ENCODE data around the gene UBXN7. TPM values are rescaled to one million over a fixed set of nuclear protein-coding genes. Genes with fewer than 3 reads are reported as not detected.
"Not testable (repeated sequence)": the region's sequence is repeated elsewhere in the genome, so short reads cannot be mapped to it uniquely, and the experiment has no call there.

UBXN7 gene
- total RNA-seq, 3 donors from 2014 or later, result 33.7 to 35.2 (median 34.7) TPM

GRCh38 chr3:196332168-196332567 lies 100.1 kb downstream of the UBXN7 start:
- H3K4me1 Mint-ChIP-seq (ENCODE audit: low read depth), result no peaks in the 10 kb centered on the region

GRCh38 chr3:196327405-196327804 lies 104.8 kb downstream of the UBXN7 start:
- H3K27me3 Mint-ChIP-seq (ENCODE audit: low read depth), result no peaks in the 10 kb centered on the region
- DNase-seq (no peak), ATAC-seq (no peak)
- no peaks in the 10 kb centered on the region for H3K4me1 Mint-ChIP-seq (ENCODE audit: low read depth)
- no peaks in the 10 kb centered on the region for H3K9me3 Mint-ChIP-seq
- H3K36me3 Mint-ChIP-seq (ENCODE audit: insufficient read depth), result no peaks in the 10 kb centered on the region
- H3K4me3 Mint-ChIP-seq, result no peak overlapping the region

More at GRCh38 chr3:196332168-196332567, 100.1 kb downstream of the UBXN7 start:
- Mint-ChIP-seq H3K4me3 (no peak overlapping the region), H3K36me3 (ENCODE audit: insufficient read depth) (no peaks in the 10 kb centered on the region), H3K27me3 (ENCODE audit: low read depth) (no peaks in the 10 kb centered on the region), H3K9me3 (no peaks in the 10 kb centered on the region)
- ATAC-seq (no peak), DNase-seq (no peak)

GRCh38 chr3:196326936-196327335 lies 105.3 kb downstream of the UBXN7 start:
- Mint-ChIP-seq H3K4me3 (no peak overlapping the region), H3K27me3 (ENCODE audit: low read depth) (no peaks in the 10 kb centered on the region), H3K4me1 (ENCODE audit: low read depth) (no peaks in the 10 kb centered on the region), H3K9me3 (no peaks in the 10 kb centered on the region), H3K36me3 (ENCODE audit: insufficient read depth) (no peaks in the 10 kb centered on the region)
- DNase-seq (no peak), ATAC-seq (no peak)

- no peaks in the 10 kb centered on the region for H3K27me3 Mint-ChIP-seq (ENCODE audit: low read depth)
- H3K4me3 Mint-ChIP-seq, result no peak overlapping the region
- peaks cover 3% of the 10 kb centered on the region for H3K4me1 Mint-ChIP-seq (ENCODE audit: low read depth)
- no peak for ATAC-seq
- H3K36me3 Mint-ChIP-seq (ENCODE audit: insufficient read depth), result no peaks in the 10 kb centered on the region
- DNase-seq, result no peak
- no peaks in the 10 kb centered on the region for H3K9me3 Mint-ChIP-seq
Measured at GRCh38 chr3:196323691-196324090, 108.5 kb downstream of the UBXN7 start.

DNA sequence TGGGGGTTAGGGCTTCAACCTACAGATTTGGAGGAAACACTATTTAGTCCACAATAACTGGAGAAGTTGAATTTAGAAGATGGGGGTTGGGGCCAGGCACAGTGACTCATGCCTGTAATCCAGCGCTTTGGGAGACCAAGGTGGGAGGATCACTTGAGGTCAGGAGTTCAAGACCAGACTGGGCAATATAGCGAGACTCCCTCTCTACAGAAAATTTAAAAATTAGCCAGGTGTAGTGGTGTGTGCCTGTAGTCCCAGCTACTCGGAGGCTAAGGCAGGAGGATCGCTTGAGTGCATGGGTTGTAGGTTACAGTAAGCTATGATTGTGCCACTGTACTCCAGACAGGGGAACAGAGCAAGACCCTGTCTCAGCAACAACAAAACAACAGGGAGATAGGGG lies 109.2 kb downstream of the UBXN7 start:
- no peak overlapping the region for H3K4me3 Mint-ChIP-seq
- no peaks in the 10 kb centered on the region for H3K36me3 Mint-ChIP-seq (ENCODE audit: insufficient read depth)
- H3K27me3 Mint-ChIP-seq (ENCODE audit: low read depth), result no peaks in the 10 kb centered on the region
- DNase-seq (no peak), ATAC-seq (no peak)
- H3K4me1 Mint-ChIP-seq (ENCODE audit: low read depth), result peaks cover 3% of the 10 kb centered on the region
- H3K9me3 Mint-ChIP-seq, result no peaks in the 10 kb centered on the region

GRCh38 chr3:196321162-196321561 lies 111.1 kb downstream of the UBXN7 start:
- Mint-ChIP-seq H3K4me3 (no peak overlapping the region), H3K9me3 (no peaks in the 10 kb centered on the region), H3K27me3 (ENCODE audit: low read depth) (no peaks in the 10 kb centered on the region), H3K36me3 (ENCODE audit: insufficient read depth) (no peaks in the 10 kb centered on the region), H3K4me1 (ENCODE audit: low read depth) (peaks cover 5% of the 10 kb centered on the region)
- ATAC-seq (no peak), DNase-seq (no peak)

- H3K4me3 Mint-ChIP-seq, result peak overlapping the region; percentile 4
Measured at GRCh38 chr3:196320137-196320536, 112.1 kb downstream of the UBXN7 start.

DNA sequence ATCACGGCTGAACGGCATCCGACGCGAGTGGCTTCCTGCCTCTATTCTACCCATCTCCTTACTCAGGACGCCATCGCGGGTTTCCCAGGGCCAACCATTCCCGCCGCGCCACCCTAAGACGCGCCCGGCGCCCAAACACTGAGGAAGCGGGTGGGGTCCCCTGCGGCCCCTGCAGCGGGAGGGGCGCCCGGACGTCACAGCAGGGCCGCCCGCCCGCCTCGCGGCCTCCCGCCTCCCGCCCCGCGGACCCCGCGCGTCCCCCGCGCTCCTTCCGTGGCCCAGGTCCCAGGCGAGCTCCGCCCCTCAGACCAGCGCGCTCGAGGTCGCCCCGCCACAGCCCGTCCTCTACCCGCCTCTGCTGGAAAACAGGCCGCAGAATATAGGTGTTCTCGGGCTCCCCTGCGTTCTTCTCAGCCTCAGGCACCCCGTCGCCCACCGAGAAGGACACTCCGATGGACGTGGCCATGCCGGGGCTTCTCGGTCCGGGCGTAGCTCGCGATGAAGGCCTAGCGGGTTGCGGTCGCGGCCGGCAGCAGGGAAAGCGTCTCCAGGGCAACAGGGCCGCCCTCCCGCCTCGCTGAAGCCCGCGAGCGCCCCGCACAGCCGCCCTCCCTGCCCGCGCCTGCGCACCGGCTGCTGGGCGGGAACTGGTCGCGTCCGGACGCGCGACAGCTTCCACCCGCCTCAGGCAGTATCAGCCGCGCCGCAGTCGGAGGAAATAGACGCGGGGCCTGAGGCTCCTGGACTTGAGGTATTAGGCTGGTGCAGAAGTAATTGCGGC lies 114.3 kb downstream of the UBXN7 start, which contains the start of gene DYNLT2B:
Gene DYNLT2B, minus strand, starts transcription at position 554 of the 781 bp plus-strand sequence. Its CDS starts 88 bp downstream, at position 466.
- peak; percentile 95 to 96 for ATAC-seq
- H3K9me3 Mint-ChIP-seq, result no peaks in the 10 kb centered on the region
- H3K27me3 Mint-ChIP-seq (ENCODE audit: low read depth), result no peaks in the 10 kb centered on the region

More at GRCh38 chr3:196320137-196320536, 112.1 kb downstream of the UBXN7 start:
- no peaks in the 10 kb centered on the region for H3K27me3 Mint-ChIP-seq (ENCODE audit: low read depth)
- no peaks in the 10 kb centered on the region for H3K36me3 Mint-ChIP-seq (ENCODE audit: insufficient read depth)
- DNase-seq (no peak), ATAC-seq (no peak)
- no peaks in the 10 kb centered on the region for H3K9me3 Mint-ChIP-seq
- peaks cover 5% of the 10 kb centered on the region for H3K4me1 Mint-ChIP-seq (ENCODE audit: low read depth)

DNA sequence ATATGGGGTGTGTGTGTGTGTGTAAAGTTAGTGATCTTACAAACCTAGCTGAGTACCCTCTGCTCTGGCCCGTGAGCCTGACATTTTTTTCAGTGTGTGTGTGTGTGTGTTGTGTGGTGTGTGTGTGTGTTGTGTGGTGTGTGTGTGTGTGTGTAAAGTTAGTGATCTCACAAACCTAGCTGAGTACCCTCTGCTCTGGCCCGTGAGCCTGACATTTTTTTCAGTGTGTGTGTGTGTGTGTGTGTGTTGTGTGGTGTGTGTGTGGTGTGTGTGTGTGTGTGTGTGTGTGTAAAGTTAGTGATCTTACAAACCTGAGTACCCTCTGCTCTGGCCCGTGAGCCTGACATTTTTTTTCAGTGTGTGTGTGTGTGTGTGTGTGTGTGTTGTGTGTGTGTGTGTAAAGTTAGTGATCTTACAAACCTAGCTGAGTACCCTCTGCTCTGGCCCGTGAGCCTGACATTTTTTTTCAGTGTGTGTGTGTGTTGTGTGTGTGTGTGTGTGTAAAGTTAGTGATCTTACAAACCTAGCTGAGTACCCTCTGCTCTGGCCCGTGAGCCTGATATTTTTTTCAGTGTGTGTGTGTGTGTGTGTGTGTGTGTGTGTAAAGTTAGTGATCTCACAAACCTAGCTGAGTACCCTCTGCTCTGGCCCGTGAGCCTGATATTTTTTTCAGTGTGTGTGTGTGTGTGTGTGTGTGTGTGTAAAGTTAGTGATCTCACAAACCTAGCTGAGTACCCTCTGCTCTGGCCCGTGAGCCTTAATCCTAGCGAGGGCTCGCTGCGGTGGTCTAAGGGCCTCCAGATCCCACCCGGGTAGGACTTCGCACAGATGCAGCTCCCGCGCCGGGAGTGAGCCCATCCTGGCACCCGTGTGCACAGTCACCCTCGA lies 115.2 kb downstream of the UBXN7 start:
- H3K9me3 Mint-ChIP-seq; ATAC-seq; DNase-seq; H3K27me3 Mint-ChIP-seq (ENCODE audit: low read depth); H3K36me3 Mint-ChIP-seq (ENCODE audit: insufficient read depth); H3K4me1 Mint-ChIP-seq (ENCODE audit: low read depth): not testable (repeated sequence)
- peak overlapping the region; percentile 93 for H3K4me3 Mint-ChIP-seq

More for the DNA sequence above, 114.3 kb downstream of the UBXN7 start, which contains the start of gene DYNLT2B:
- Mint-ChIP-seq H3K36me3 (ENCODE audit: insufficient read depth) (peaks cover 2% of the 10 kb centered on the region), H3K4me3 (peak within 1 kb of the TSS; percentile 93), H3K4me1 (ENCODE audit: low read depth) (peaks cover 5% of the 10 kb centered on the region)
- peak; percentile 73 for DNase-seq

DNA sequence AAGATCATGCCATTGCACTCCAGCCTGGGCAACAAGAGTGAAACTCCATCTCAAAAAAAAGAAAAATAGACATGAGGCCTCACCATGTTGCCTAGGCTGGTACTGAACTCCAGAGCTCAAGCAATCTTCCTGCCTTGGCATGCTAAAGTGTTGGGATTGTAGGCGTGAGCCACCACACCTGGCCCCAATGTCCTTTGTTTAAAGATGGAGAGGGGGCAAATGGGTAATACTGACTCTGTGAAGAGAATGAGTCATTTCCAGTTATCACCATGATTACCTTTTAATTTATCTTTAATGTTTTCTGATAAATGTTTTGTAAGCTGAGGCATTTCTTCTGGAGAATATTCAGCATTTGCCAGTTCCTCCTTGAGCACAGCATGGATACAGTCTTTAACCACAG lies 116.4 kb downstream of the UBXN7 start:
- Mint-ChIP-seq H3K4me3 (no peak overlapping the region), H3K36me3 (ENCODE audit: insufficient read depth) (peaks cover 2% of the 10 kb centered on the region), H3K4me1 (ENCODE audit: low read depth) (peaks cover 5% of the 10 kb centered on the region), H3K27me3 (ENCODE audit: low read depth) (no peaks in the 10 kb centered on the region), H3K9me3 (no peaks in the 10 kb centered on the region)
- DNase-seq (no peak), ATAC-seq (no peak)

DNA sequence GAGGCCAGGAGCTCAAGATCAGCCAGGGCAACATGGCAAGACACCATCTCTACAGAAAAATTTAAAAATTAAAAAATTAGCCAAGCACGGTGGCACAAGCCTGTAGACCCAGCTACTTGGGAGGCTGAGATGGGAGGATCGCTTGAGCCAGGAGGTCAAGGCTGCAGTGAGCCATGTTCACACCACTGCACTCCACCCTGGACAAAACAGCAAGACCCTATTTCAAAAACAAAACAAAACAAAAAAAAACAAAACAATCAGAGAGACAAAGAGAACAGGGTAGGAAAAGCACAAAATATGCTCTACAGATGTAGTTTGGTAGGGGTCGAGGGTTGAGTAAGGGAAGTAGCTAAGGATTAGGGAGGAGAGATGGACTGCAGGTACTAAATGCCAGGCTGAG lies 117.6 kb downstream of the UBXN7 start:
- no peaks in the 10 kb centered on the region for H3K9me3 Mint-ChIP-seq
- DNase-seq (no peak), ATAC-seq (no peak)
- peaks cover 2% of the 10 kb centered on the region for H3K36me3 Mint-ChIP-seq (ENCODE audit: insufficient read depth)
- H3K27me3 Mint-ChIP-seq (ENCODE audit: low read depth), result no peaks in the 10 kb centered on the region
- no peak overlapping the region for H3K4me3 Mint-ChIP-seq
- H3K4me1 Mint-ChIP-seq (ENCODE audit: low read depth), result peaks cover 5% of the 10 kb centered on the region

GRCh38 chr3:196314086-196314485 lies 118.1 kb downstream of the UBXN7 start:
- H3K27me3 Mint-ChIP-seq (ENCODE audit: low read depth); ATAC-seq; H3K4me3 Mint-ChIP-seq; DNase-seq; H3K4me1 Mint-ChIP-seq (ENCODE audit: low read depth); H3K9me3 Mint-ChIP-seq; H3K36me3 Mint-ChIP-seq (ENCODE audit: insufficient read depth): not testable (repeated sequence)

DNA sequence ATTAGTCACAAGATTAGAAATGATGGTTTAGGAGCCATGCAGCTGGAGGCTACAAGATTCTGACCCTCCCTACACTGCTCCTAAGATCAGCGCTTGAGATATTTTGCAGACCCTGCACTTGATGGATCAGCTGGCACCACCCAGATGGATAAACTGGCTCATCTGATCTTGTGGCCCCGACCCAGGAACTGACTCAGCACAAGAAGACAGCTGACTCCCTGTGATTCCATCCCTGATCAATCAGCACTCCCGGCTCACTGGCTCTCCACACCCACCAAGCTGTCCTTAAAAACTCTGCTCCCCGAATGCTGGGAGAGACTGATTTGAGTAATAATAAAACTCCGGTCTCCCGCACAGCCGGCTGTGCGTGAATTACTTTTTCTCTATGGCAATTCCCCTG lies 129.3 kb downstream of the UBXN7 start:
- H3K4me1 Mint-ChIP-seq (ENCODE audit: low read depth); H3K4me3 Mint-ChIP-seq: not testable (repeated sequence)

DNA sequence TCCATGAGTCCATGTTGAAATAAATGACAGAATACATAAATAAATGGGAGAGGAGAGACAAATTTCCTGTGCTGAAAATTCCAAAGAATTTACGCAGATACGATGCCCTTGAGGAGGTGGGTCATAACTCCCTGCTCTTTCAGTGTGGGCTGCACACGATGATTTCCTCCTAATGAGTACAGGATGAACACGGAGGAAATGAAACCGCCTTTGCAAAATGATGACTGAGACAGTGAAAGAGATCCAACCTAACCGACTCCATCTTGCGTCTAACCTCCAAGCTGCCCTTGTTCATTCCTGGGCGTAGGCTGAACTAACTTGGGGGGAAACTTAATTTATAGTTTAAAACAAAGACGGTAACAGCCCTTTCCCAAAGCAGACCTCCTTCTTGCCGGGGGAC lies 129.7 kb downstream of the UBXN7 start:
- not testable (repeated sequence) for H3K4me3 Mint-ChIP-seq; H3K36me3 Mint-ChIP-seq (ENCODE audit: insufficient read depth); DNase-seq; H3K9me3 Mint-ChIP-seq; H3K27me3 Mint-ChIP-seq (ENCODE audit: low read depth); ATAC-seq; H3K4me1 Mint-ChIP-seq (ENCODE audit: low read depth)

More for the DNA sequence above, 129.3 kb downstream of the UBXN7 start:
- H3K27me3 Mint-ChIP-seq (ENCODE audit: low read depth); H3K9me3 Mint-ChIP-seq; ATAC-seq; DNase-seq; H3K36me3 Mint-ChIP-seq (ENCODE audit: insufficient read depth): not testable (repeated sequence)

Data from activated T-cell treated with anti-CD3 and anti-CD28 coated beads, Interleukin-2, amount 50 U/mL, for 4 hours (primary cell).